Progenitor cell of endocrine pancreas (in vitro differentiated cells): ENCODE data around the gene SAMD4B. TPM values are rescaled to one million over a fixed set of nuclear protein-coding genes. Genes with fewer than 3 reads are reported as not detected.

Source experiments
- DNase-seq: peaks from one replicate; pipeline ENCODE4 v3.0.0; 2021; ENCODE audit warnings: low spot score; ENCODE audit not compliant: unreplicated experiment
- H3K27ac Mint-ChIP-seq: 2 replicates; pipeline ENCODE4 v1.8.0; 2021; ENCODE audit warnings: mild to moderate bottlenecking, moderate library complexity, mixed read lengths
- H3K27me3 Mint-ChIP-seq: 2 replicates; pipeline ENCODE4 v1.8.0; 2021; ENCODE audit warnings: mixed read lengths
- H3K36me3 Mint-ChIP-seq: 2 replicates; pipeline ENCODE4 v1.8.0; 2022; ENCODE audit warnings: mixed read lengths; ENCODE audit not compliant: insufficient read depth
- H3K4me1 Mint-ChIP-seq: 2 replicates; pipeline ENCODE4 v1.8.0; 2021; ENCODE audit warnings: low read depth, mixed read lengths
- H3K4me3 Mint-ChIP-seq: 2 replicates; pipeline ENCODE4 v1.8.0; 2021; ENCODE audit warnings: low read depth, mild to moderate bottlenecking, moderate library complexity, mixed read lengths
- H3K9me3 Mint-ChIP-seq: 2 replicates; pipeline ENCODE4 v1.8.0; 2021; ENCODE audit warnings: low read depth, mixed read lengths
- total RNA-seq: library from RNA; stranded (reverse); gene quantifications from 2 replicates; pipeline ENCODE4 v1.2.1, GENCODE V29; 2021
- TF ChIP-seq, protein P1 (sequence below): fragments of 200-600 bp; sonication (generic); IDR thresholded peaks from one replicate; pipeline ENCODE4 v1.5.0; 2021; ENCODE audit warnings: antibody characterized with exemption, mild to moderate bottlenecking; ENCODE audit not compliant: unreplicated experiment

Gene SAMD4B
- total RNA-seq, 1 donor from 2014 or later = 152 TPM

GRCh38 chr19:39319892-39320248 is 22.4 kb upstream of the SAMD4B start:
- peak overlapping the region; percentile 79 for H3K4me3 Mint-ChIP-seq
- H3K27me3 Mint-ChIP-seq = peaks cover 48% of the 10 kb centered on the region
- TF ChIP-seq, protein P1, sequence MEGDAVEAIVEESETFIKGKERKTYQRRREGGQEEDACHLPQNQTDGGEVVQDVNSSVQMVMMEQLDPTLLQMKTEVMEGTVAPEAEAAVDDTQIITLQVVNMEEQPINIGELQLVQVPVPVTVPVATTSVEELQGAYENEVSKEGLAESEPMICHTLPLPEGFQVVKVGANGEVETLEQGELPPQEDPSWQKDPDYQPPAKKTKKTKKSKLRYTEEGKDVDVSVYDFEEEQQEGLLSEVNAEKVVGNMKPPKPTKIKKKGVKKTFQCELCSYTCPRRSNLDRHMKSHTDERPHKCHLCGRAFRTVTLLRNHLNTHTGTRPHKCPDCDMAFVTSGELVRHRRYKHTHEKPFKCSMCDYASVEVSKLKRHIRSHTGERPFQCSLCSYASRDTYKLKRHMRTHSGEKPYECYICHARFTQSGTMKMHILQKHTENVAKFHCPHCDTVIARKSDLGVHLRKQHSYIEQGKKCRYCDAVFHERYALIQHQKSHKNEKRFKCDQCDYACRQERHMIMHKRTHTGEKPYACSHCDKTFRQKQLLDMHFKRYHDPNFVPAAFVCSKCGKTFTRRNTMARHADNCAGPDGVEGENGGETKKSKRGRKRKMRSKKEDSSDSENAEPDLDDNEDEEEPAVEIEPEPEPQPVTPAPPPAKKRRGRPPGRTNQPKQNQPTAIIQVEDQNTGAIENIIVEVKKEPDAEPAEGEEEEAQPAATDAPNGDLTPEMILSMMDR = no peak
- DNase-seq = no peak
- no peaks in the 10 kb centered on the region for H3K9me3 Mint-ChIP-seq
- no peak overlapping the region for H3K27ac Mint-ChIP-seq
- peaks cover 9% of the 10 kb centered on the region for H3K4me1 Mint-ChIP-seq
- H3K36me3 Mint-ChIP-seq = peaks cover 3% of the 10 kb centered on the region

DNA sequence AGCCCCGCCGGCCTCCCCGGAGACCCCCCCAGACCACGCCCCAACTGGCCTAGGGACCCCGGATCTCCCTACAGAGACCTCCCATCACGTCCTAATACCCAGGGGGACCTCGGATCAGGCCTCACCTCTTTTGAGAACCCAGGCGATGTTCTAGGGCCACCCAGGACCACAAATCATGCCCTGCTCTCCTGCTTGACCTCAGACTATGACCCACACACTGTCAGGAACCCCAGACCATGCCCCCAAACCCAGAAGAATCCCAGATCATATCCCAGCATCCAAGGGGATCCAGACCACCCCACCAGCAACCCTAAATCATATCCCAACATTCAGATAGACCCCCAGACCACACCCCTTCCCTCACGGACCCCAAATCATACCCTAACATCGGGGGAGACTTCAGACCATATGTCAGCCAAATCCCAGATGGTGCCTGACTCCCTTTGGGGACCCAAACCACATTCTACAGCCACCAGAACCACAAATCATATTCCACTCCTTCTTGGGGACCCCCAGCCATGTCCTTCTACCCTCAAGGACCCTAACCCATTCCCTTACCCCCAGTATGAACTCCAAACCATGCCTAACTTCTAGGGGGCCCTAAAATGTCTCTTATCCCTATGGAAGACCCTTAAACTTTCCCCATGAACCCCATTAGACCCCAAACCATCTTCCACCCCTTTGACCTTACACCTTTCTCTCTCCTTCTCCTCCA is 20.9 kb upstream of the SAMD4B start:
- no peak for DNase-seq
- Mint-ChIP-seq H3K4me3 (peak overlapping the region; percentile 78), H3K27me3 (peaks cover 48% of the 10 kb centered on the region), H3K9me3 (no peaks in the 10 kb centered on the region), H3K27ac (peak overlapping the region; percentile 88), H3K36me3 (no peaks in the 10 kb centered on the region), H3K4me1 (peaks cover 9% of the 10 kb centered on the region)
- TF ChIP-seq, protein P1 = no peak

GRCh38 chr19:39321832-39322176 is 20.4 kb upstream of the SAMD4B start:
- peaks cover 9% of the 10 kb centered on the region for H3K4me1 Mint-ChIP-seq
- TF ChIP-seq, protein P1 = no peak
- no peak for DNase-seq
- peak overlapping the region; percentile 78 for H3K4me3 Mint-ChIP-seq
- H3K27ac Mint-ChIP-seq = no peak overlapping the region
- no peaks in the 10 kb centered on the region for H3K36me3 Mint-ChIP-seq
- H3K9me3 Mint-ChIP-seq = no peaks in the 10 kb centered on the region
- peaks cover 47% of the 10 kb centered on the region for H3K27me3 Mint-ChIP-seq

- Mint-ChIP-seq H3K4me1 (peaks cover 8% of the 10 kb centered on the region), H3K27ac (no peak overlapping the region), H3K27me3 (peaks cover 37% of the 10 kb centered on the region), H3K36me3 (no peaks in the 10 kb centered on the region), H3K4me3 (no peak overlapping the region), H3K9me3 (no peaks in the 10 kb centered on the region)
- DNase-seq = no peak
- TF ChIP-seq, protein P1 = no peak
Measured at GRCh38 chr19:39324242-39324842, 17.9 kb upstream of the SAMD4B start.

- Mint-ChIP-seq H3K4me3 (no peak overlapping the region), H3K36me3 (no peaks in the 10 kb centered on the region), H3K9me3 (no peaks in the 10 kb centered on the region), H3K4me1 (peaks cover 4% of the 10 kb centered on the region), H3K27ac (no peak overlapping the region), H3K27me3 (peaks cover 31% of the 10 kb centered on the region)
- TF ChIP-seq, protein P1 = no peak
- no peak for DNase-seq
Measured at GRCh38 chr19:39325778-39326665, 16.2 kb upstream of the SAMD4B start.
